Fibroblast of upper back skin (primary cell): ENCODE measurements around the gene STMN3.

Experiments used
- DNase-seq: peaks from one replicate; pipeline ENCODE4 v3.0.0-alpha.2; 2013

Gene STMN3

DNA sequence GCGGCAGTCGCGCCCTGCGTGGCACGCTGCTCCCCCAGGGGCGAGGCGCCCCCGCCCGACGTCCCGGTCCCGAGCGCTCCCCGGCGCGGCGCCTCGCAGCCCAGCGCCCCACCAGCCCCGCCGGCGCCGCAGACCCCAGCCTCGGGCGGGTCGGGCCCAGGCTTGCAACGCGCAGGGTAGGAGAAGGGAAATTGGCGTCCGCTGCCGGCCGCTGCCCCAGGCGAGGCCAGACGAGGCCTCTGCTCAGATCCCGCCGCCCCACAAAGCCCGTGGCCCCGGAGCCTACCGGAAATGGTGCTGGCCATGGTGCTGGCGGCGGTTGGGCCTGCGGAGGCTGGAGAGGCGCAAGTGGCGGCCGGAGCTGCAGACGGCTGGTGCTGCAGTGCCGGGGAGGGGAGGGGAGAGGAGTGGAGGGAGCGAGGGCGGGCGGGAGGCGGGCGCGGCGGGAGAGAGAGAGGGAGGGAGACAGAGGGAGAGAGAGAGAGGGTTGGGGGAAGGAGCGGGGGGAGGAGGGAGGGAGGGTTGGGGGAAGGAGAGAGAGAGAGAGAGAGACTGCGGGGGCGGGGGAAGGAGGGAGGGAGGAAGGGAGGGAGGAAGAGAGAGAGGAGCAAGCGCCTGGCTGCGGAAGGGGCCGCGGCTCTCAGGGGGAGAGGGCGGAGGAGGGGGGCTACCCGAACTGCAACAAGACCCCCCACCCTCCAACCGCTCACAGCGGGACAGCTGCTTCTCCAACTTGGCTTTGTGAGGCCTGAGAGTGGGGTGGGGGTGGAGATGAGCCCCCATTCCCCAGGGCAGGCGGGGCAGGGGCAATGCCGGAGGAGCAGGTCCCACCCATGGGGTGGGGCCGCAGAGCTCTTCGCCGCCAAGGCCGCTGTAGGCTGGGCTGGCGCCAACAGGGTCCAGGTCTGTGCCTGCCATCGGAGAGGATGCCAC, at the start of gene STMN3:
TSS of gene STMN3 (minus strand) at position 384 of the 933 bp plus-strand sequence. CDS start at position 305, 79 bp downstream.
- peak; percentile 87 for DNase-seq

DNA sequence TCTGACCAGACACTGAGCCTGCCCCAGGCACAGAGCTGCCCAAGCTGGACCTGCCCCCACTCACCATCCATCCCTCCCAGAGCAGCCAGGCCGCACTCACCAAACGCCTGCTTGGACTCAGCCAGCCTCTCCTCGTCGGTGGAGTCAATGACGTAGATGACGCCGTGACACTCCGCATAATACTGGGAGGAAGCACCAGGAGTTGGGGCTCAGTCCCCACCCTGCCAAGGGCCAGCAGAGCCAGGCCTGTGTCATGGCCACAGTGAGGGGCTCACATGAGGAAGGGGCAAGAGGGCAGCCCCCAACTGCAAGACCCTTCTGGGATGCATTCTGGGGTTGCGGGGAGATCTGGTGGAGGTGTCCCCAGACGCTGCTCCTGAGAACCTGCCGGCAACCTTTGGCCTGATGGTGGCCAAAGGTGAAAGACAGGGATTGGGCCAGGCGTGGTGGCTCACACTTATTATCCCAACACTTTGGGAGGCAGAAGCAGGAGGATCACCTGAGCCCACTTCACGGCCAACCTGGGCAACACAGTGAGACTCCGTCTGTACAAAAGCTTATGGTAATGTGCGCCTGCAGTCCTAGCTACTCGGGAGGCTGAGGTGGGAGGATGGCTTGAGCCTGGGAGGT, 48.9 kb upstream of the STMN3 start:
- DNase-seq, result no peak

DNA sequence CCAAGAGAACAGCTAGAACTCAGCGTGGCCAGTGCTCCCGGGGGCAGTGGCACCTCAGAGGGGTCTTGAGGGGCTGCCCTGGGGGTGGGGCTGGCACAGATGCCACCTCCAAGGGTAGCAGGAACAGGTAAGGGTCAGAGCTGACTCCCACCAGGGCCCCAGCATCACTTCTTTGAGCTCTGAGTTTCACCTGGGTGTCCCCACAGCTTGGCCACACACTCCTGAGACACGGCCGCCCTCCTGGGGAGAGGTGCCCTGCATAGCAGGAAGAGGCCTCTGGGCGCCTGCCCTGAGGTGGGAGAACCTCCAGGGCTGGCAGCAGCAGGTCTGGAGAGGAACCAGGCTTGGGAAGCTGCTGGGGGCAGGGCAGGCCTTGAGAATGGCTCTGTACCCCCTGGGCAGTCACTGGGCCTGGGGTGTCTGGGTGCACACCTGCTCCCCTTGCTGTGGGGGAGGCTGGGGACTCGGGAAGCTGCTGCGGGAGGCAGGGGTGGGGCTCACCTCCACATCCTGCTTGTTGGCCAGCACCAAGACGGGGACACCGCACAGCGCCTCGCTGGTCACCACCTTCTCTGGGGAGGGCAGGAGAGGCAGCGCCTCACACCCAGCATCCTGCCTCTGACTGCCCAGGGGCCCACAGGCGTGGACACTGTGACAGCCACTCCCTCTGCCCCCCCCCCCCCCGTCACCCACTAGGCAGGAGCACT, 48.3 kb upstream of the STMN3 start:
- no peak for DNase-seq

DNA sequence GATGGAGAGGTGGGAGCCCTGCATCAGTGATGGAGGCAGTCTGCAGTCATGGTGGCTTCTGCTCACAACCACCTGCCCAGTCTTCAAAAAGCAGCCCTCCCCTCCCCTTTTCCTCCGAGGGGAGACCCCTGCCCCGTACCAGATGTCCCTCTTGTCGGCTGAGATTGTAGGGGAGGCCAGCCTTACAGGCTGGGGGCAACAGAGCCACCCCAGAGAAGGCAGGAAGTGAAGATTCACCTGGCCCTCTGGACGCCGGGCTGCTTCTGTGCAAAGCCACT, 47.8 kb upstream of the STMN3 start:
- no peak for DNase-seq

DNA sequence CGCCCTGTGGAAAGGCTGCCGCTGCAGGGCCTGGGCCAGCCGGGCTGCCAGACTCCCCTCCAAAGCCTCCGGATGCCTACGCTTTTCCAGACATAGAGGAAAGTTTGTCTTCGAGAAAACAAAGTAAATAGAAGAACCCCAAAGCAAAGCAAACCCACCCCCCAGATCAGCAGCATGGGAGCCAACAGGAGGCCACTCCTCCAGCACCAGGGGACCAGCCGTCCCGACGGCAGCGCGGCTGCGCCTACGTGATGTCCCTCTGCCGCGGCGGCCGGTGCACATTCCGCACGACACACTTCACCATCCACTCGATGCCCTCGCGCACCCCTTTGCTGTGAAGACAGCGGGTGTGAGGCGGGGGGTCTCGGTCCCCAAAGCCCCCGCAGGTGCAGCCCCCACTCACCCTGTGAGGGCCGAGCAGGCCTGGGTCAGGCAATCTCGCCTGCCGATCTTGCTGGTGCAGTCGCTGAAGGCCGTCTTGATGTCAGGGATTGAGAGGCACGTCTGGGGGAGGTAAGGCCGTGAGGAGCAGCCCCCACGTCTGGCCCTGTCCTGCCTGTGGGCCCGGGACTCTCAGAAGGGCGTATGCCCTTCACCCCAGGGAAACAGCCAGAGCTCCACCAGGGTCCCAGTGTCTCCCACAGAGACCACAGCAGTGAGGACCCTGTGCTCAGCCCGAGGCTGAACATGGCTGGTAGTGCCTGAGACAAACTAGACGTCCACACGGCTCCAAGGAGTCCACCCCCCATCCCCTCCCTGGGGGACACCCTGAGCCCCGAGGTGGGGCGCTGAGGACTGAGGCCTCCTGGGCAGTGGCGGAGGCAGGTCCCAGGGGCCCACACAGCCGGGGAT, 47.2 kb upstream of the STMN3 start:
- DNase-seq, result no peak

DNA sequence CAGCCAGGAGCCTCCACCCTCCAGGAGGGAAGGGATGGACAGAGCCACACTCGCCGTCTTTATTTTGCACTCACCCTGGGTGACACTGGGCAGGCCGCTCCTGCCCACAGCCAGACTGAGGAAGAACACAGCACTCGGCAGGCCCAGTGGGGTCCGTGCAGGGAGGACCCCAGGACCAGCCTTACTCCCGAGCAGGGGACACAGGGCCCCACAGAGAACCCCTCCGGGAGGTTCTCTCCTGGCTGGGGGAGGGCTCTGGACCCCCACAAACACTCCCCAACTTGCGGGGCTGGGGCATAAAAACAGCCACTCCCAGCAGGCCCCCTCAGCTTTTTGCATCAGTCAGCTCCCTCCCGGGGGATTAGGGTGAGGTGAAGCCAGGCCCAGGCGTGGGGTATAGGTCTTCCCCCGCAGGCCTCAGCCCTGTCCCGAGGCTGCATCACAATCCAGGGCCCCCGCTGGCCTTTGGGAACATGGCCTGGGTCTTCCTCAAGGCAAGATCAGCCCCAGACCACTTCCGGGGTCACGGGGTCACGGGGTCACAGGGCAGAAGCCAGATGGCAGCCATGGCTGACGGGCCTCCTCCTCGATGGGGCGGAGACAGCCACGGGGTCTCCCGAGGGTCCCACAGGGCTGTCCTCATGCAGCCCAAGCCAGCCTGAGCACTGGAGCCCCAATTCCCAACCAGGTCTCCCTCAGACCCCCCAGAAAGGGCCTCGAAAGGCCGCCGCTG, 46.4 kb upstream of the STMN3 start:
- no peak for DNase-seq

DNA sequence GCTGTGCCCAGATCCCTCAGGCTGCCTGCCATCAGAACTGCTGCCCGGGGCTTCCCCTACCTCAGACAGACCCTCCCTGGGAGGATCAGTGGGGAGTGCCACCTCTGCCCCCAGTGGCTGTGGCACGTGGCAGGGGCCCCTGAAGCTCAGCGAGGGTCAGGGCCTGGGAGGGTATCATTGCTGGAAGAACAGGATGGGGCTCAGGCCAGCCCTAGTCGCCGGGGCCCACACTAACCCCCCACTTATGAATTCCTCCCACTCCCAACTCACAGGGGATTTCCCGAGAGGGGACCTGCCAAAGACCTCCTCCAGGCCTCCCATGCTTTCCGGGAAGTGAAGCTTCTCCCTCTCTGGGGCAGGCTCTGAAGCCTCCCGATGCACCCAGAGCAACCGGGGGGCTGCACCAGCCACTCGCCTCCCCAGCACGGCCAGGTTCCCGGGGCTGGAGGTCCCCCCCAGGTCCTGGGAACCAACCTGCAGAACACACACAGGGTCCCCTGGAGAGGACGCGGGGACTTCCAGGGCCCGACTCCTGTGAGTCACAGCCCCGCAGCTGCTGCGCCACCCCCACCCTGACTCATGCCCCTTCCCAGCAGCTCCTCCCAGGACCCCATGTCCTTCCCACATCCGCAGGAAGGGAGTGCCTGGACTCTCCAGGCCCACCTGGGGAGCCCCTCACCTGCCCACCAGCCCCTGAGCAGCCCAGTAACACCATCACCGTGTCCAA, 45.7 kb upstream of the STMN3 start:
- DNase-seq, result peak; percentile 87

DNA sequence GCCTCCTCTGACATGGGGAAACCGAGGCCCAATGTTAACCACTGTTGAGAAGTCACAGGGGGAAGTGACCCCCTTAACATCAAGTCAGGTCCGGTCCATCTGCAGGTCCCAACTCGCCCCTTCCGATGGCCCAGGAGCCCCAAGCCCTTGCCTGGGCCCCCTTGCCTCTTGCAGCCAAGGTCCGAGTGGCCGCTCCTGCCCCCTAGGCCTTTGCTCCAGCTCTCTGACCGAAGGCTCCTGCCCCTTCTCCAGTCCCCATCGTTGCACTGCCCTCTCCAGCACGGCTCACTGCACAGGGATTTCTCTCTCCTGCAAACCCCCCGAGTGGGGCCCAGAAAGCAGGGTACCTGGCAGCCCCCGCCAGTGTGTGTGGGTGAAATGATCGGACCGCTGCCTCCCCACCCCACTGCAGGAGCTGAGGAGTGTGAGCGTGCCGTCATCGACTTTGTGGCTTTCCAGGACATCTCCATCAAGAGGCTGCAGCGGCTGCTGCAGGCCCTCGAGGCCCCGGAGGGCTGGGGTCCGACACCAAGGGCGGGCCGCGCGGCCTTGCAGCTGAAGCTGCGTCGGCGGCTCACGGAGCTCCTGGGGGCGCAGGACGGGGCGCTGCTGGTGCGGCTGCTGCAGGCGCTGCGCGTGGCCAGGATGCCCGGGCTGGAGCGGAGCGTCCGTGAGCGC, 44.8 kb upstream of the STMN3 start:
- no peak for DNase-seq

DNA sequence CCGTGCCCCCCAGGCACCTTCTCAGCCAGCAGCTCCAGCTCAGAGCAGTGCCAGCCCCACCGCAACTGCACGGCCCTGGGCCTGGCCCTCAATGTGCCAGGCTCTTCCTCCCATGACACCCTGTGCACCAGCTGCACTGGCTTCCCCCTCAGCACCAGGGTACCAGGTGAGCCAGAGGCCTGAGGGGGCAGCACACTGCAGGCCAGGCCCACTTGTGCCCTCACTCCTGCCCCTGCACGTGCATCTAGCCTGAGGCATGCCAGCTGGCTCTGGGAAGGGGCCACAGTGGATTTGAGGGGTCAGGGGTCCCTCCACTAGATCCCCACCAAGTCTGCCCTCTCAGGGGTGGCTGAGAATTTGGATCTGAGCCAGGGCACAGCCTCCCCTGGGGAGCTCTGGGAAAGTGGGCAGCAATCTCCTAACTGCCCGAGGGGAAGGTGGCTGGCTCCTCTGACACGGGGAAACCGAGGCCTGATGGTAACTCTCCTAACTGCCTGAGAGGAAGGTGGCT, 44.2 kb upstream of the STMN3 start:
- no peak for DNase-seq

DNA sequence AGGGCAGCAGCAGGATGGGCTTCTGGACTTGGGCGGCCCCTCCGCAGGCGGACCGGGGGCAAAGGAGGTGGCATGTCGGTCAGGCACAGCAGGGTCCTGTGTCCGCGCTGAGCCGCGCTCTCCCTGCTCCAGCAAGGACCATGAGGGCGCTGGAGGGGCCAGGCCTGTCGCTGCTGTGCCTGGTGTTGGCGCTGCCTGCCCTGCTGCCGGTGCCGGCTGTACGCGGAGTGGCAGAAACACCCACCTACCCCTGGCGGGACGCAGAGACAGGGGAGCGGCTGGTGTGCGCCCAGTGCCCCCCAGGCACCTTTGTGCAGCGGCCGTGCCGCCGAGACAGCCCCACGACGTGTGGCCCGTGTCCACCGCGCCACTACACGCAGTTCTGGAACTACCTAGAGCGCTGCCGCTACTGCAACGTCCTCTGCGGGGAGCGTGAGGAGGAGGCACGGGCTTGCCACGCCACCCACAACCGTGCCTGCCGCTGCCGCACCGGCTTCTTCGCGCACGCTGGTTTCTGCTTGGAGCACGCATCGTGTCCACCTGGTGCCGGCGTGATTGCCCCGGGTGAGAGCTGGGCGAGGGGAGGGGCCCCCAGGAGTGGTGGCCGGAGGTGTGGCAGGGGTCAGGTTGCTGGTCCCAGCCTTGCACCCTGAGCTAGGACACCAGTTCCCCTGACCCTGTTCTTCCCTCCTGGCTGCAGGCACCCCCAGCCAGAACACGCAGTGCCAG, 43.6 kb upstream of the STMN3 start, which contains the start of gene TNFRSF6B:
TSS of gene TNFRSF6B (plus strand) at position 25 of the 729 bp plus-strand sequence. CDS start at position 141, 116 bp downstream.
- DNase-seq, result no peak

DNA sequence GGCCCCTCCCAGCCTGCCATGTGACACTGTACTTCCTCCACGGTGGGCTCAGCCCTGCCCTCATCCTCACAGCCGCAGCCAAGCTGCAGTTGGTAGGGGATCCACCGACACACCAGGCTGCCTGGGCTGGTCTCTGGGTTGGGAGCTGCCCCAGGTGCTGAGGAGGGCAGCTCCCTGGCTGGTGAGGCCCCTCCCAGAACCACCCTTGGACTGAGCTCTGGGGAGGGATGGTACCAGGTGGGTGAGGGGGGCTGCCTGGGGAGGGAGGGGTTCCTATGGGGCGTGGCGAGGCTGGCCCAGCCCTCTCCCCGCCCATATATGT, 43.0 kb upstream of the STMN3 start:
- peak; percentile 16 for DNase-seq

DNA sequence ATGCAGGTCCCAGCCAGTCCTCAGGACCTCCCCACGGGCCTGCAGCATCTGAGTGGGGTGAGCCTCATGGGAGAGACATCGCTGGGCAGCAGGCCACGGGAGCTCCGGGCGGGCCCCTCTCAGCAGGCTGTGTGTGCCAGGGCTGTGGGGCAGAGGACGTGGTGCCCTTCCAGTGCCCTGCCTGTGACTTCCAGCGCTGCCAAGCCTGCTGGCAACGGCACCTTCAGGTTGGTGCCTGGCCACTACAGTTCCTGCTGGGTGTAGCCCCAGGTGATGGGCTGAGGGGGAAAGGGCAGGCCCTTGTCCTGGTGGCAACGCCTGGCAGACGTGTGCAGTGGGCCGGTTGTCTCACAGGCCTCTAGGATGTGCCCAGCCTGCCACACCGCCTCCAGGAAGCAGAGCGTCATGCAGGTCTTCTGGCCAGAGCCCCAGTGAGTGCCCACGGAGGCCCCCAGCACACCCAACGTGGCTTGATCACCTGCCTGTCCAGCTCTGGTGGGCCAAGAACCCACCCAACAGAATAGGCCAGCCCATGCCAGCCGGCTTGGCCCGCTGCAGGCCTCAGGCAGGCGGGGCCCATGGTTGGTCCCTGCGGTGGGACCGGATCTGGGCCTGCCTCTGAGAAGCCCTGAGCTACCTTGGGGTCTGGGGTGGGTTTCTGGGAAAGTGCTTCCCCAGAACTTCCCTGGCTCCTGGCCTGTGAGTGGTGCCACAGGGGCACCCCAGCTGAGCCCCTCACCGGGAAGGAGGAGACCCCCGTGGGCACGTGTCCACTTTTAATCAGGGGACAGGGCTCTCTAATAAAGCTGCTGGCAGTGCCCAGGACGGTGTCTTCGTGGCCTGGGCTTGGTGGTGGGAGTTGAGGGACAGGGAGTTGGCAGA, 42.4 kb upstream of the STMN3 start:
- DNase-seq, result no peak

DNA sequence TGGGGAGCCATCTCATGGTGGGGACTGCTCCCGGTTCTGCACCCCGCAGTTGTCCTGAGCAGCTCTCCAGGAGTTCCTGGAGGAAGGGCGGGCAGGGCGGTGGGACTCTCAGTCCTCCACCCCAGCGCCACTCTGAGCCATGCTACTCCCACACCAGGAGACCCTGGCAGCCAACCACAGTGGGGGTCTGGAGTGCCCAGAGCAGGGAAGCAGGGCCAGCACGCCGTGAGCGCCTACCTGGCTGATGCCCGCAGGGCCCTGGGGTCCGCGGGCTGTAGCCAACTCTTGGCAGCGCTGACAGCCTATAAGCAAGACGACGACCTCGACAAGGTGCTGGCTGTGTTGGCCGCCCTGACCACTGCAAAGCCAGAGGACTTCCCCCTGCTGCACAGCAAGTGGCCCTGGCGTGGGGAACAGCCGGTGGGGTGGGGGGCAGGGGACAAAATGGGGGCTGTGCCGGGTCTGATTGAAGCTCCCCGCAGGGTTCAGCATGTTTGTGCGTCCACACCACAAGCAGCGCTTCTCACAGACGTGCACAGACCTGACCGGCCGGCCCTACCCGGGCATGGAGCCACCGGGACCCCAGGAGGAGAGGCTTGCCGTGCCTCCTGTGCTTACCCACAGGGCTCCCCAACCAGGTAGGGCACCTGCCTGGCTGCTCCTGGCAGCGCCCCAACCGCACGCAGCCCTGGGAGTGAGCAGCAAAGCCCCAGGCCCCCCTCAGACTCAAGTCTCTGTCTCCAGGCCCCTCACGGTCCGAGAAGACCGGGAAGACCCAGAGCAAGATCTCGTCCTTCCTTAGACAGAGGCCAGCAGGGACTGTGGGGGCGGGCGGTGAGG, 41.6 kb upstream of the STMN3 start:
- DNase-seq, result no peak

DNA sequence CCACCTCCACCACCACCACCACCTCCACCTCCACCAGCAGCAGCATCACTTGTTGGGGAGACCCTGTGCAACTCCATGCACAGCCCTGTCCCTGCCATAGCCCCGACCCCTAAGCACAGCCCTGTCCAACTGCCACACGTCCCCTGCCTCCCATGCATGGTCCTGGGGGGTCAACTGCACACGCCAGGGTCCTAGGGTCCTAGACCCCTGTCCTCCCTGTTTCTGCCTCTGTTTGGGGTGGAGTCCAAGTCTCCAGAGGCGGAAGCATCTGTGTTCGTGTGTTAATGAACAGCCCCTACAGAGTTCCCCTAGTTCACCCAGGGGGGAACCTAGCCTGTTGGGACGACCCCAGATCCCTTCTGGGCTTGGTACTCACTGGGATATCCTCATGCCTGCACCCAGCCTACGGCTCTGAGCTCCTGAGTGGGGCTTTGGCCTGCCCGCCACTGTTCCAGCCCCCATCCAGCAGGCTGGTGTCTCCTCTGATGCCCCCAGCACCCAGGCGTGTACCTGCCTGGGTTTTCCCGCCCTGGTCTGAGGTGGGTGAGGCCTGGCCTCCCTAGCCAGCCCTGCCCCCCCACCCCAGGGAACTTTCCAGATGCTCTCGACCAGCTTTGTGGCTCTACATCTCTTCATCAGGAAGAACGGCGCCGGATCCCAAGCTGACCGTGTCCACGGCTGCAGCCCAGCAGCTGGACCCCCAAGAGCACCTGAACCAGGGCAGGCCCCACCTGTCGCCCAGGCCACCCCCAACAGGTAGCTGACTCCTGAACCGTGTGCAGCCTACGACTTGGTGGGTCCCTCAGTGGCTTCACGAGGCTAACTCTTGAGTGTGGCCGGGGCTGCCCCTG, 40.7 kb upstream of the STMN3 start:
- DNase-seq, result no peak

DNA sequence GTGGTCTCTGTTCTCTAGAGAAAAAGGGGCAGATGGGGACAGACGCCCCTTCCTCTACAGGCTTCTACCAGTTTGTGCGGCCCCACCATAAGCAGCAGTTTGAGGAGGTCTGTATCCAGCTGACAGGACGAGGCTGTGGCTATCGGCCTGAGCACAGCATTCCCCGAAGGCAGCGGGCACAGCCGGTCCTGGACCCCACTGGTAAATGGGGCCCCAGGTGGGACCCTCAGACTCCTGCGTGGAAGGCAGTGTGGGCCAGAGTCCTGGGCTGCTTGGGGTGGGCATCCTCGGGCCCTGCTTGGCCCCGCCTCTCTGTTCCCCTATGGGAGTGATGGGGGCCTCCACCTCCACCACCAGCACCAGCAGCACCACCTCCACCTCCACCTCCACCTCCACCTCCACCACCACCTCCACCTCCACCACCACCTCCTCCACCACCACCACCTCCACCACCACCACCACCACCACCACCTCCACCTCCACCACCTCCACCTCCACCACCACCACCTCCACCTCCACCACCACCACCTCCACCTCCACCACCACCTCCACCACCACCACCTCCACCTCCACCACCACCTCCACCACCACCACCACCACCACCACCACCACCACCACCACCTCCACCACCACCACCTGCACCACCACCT, 40.0 kb upstream of the STMN3 start:
- DNase-seq, result no peak

DNA sequence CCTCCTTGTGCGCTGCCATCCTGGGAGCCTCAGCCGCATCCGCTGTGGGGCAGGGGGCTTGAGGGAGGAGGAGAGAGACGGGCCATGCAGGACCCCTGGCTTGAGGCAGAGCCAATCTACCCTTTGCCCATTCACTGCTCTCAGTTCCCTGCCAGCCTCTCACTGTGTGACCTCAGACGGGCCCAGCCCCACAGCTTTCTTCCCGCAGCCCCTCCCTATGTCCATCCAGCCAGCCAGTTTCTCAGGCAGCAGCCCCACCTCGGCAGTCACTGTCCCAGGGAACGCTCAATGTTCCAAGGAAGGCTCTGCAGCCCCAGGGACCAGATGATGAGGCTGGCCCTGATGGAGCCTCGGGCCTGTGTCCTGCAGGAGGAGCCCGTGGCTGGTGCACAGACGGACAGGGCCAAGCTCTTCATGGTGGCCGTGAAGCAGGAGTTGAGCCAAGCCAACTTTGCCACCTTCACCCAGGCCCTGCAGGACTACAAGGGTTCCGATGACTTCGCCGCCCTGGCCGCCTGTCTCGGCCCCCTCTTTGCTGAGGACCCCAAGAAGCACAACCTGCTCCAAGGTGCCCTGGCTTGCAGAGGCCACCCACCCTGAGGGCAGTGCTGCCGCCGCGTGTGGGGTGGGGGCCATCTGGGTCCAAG, 39.3 kb upstream of the STMN3 start:
- DNase-seq, result no peak
